Adipose tissue (tissue), 3 donors: ENCODE results near the gene EMC6. TPM values are rescaled to one million over a fixed set of nuclear protein-coding genes. Genes with fewer than 3 reads are reported as not detected.
"Not testable (repeated sequence)": the region's sequence is repeated elsewhere in the genome, so short reads cannot be mapped to it uniquely, and the experiment has no call there.

ENCODE experiments used
- H3K27ac ChIP-seq: one replicate; pipeline ENCODE4 v1.5.1; 2013; ENCODE audit warnings: low read depth, low read length
- WGBS, 3 donors: extraction: QIAGEN DNeasy Blood & Tissue Kit; methylation state at CpG; one replicate each; pipeline ENCODE4 v1.1.7; 2013; 5-methylcytosine and 5-hydroxymethylcytosine counted together
- polyA plus RNA-seq, 3 donors: library from polyadenylated mRNA; stranded (reverse); fragments of 200-250 nt; gene quantifications; one replicate each; pipeline ENCODE4 v1.2.3, GENCODE V29; 2013
- donor health status: healthy with polysubstance abuse.
- donor health status: Bipolar disorder and iron deficiency.
- donor health status: healthy.

EMC6 gene
- polyA plus RNA-seq, 3 donors = 47.2 to 77.4 (median 47.5) TPM

- 13 to 22% (median 14%) methylated on average over 16 to 17 of the region's 17 CpGs for WGBS, 3 donors
- H3K27ac ChIP-seq = no peak overlapping the region
These were observed 26.6 kb downstream of the EMC6 start for GRCh38 chr17:3695129-3695722.

- WGBS, 3 donors = 0 to 2% (median 1%) methylated on average over 49 to 65 of the region's 65 CpGs
- H3K27ac ChIP-seq = no peak within 1 kb of the TSS
These were observed 27.3 kb downstream of the EMC6 start, which contains the start of gene P2RX5 for GRCh38 chr17:3695723-3696411. Gene P2RX5, minus strand, starts transcription at chr17:3696155. Its CDS starts 150 bp downstream, at chr17:3696005.

GRCh38 chr17:3697103-3697476 is 28.5 kb downstream of the EMC6 start:
- H3K27ac ChIP-seq = no peak overlapping the region
- 51 to 53% (median 51%) methylated on average over 12 of the region's 12 CpGs for WGBS, 3 donors

GRCh38 chr17:3698139-3698538 is 29.5 kb downstream of the EMC6 start:
- 79 to 86% (median 82%) methylated on average over 4 of the region's 4 CpGs for WGBS, 3 donors
- H3K27ac ChIP-seq = no peak overlapping the region

- H3K27ac ChIP-seq = no peak overlapping the region
- 90 to 95% (median 90%) methylated on average over 4 of the region's 4 CpGs for WGBS, 3 donors
These were observed 31.3 kb downstream of the EMC6 start for GRCh38 chr17:3699951-3700350.

- 87 to 91% (median 87%) methylated on average over 7 of the region's 7 CpGs for WGBS, 3 donors
- H3K27ac ChIP-seq = not testable (repeated sequence)
These were observed 33.5 kb downstream of the EMC6 start for GRCh38 chr17:3702041-3702539.

- H3K27ac ChIP-seq = no peak overlapping the region
- WGBS, 3 donors = 69 to 87% (median 85%) methylated on average over 20 of the region's 20 CpGs
These were observed 36.5 kb downstream of the EMC6 start for GRCh38 chr17:3704931-3705717.

GRCh38 chr17:3705718-3705984 is 37.0 kb downstream of the EMC6 start:
- H3K27ac ChIP-seq = not testable (repeated sequence)
- WGBS, 3 donors = 89 to 100% (median 100%) methylated on average over 1 of the region's 1 CpG

- 54 to 65% (median 64%) methylated on average over 3 of the region's 3 CpGs for WGBS, 3 donors
- no peak overlapping the region for H3K27ac ChIP-seq
These were observed 39.8 kb downstream of the EMC6 start for GRCh38 chr17:3708366-3708765.

- H3K27ac ChIP-seq = no peak overlapping the region
These were observed 42.4 kb downstream of the EMC6 start for GRCh38 chr17:3710951-3711383.

GRCh38 chr17:3712811-3713463 is 44.3 kb downstream of the EMC6 start:
- H3K27ac ChIP-seq = no peak overlapping the region
- WGBS, 3 donors = 69 to 84% (median 70%) methylated on average over 13 of the region's 13 CpGs

More at GRCh38 chr17:3710951-3711383, 42.4 kb downstream of the EMC6 start:
- WGBS, 3 donors = 53 to 81% (median 57%) methylated on average over 5 of the region's 5 CpGs

- WGBS, 3 donors = 93 to 94% (median 94%) methylated on average over 8 of the region's 8 CpGs
- H3K27ac ChIP-seq = no peak overlapping the region
These were observed 46.7 kb downstream of the EMC6 start for GRCh38 chr17:3715296-3715695.

- no peak overlapping the region for H3K27ac ChIP-seq
- WGBS, 3 donors = 75 to 95% (median 87%) methylated on average over 4 of the region's 4 CpGs
These were observed 49.6 kb downstream of the EMC6 start for GRCh38 chr17:3718201-3718600.

GRCh38 chr17:3719265-3719664 is 50.7 kb downstream of the EMC6 start:
- no peak overlapping the region for H3K27ac ChIP-seq

Other genes starting within 250 kb of the EMC6 start
- under 1 TPM in 1 of 3 donors, not detected in 2; 0.67 TPM for gene OR1E2, start 235.0 kb upstream of the EMC6 start, polyA plus RNA-seq
- gene SPATA22, start 197.0 kb upstream of the EMC6 start, polyA plus RNA-seq = under 1 TPM in 2 of 3 donors, not detected in 1; 0.03 to 0.27 TPM
- gene ASPA, start 192.8 kb upstream of the EMC6 start, polyA plus RNA-seq = 1 to 10 TPM in 2 of 3 donors, under 1 TPM in 1; 0.61 to 9.8 (median 4.7) TPM
- gene TRPV3, start 111.0 kb upstream of the EMC6 start, polyA plus RNA-seq = under 1 TPM; 0.22 to 0.90 (median 0.31) TPM
- gene TRPV1, start 59.4 kb upstream of the EMC6 start, polyA plus RNA-seq = 1 to 10 TPM; 2.7 to 3.7 (median 3.1) TPM
- 1 to 10 TPM; 6.4 to 9.2 (median 7.9) TPM for gene SHPK, start 32.6 kb upstream of the EMC6 start, polyA plus RNA-seq
- gene CTNS, start 32.1 kb upstream of the EMC6 start, polyA plus RNA-seq = 10 to 100 TPM in 1 of 3 donors, 1 to 10 TPM in 2; 7.6 to 14.9 (median 9.4) TPM
- gene TAX1BP3, start 234 bp upstream of the EMC6 start, polyA plus RNA-seq = 100 to 1,000 TPM in 1 of 3 donors, 10 to 100 TPM in 2; 54.3 to 172 (median 92.1) TPM
- gene P2RX5, start 27.3 kb downstream of the EMC6 start, polyA plus RNA-seq = 1 to 10 TPM in 2 of 3 donors, under 1 TPM in 1; 0.45 to 2.1 (median 1.1) TPM
- under 1 TPM; 0.06 to 0.22 (median 0.12) TPM for gene HASPIN, start 55.1 kb downstream of the EMC6 start, polyA plus RNA-seq
- gene ITGAE, start 132.4 kb downstream of the EMC6 start, polyA plus RNA-seq = 10 to 100 TPM; 17.2 to 47.0 (median 41.3) TPM
- gene NCBP3, start 177.4 kb downstream of the EMC6 start, polyA plus RNA-seq = 10 to 100 TPM; 13.0 to 18.2 (median 15.1) TPM
- 1 to 10 TPM; 3.5 to 6.9 (median 6.1) TPM for gene CAMKK1, start 224.2 kb downstream of the EMC6 start, polyA plus RNA-seq
- 10 to 100 TPM in 1 of 3 donors, 1 to 10 TPM in 1, under 1 TPM in 1; 0.34 to 18.9 (median 3.3) TPM for gene P2RX1, start 247.7 kb downstream of the EMC6 start, polyA plus RNA-seq